GM10266 (cell line): ENCODE data around the gene MEGF6.

ENCODE experiments used
- DNase-seq: peaks from one replicate; pipeline ENCODE4 v3.0.0; 2012; ENCODE audit errors: extremely low spot score
- TF ChIP-seq, protein P1 (sequence below): IDR thresholded peaks from 2 replicates; pipeline ENCODE4 v1.5.1; 2012; ENCODE audit warnings: mild to moderate bottlenecking, low read depth; ENCODE audit not compliant: control insufficient read depth, insufficient read depth; ENCODE audit errors: missing control alignments

The MEGF6 gene

DNA sequence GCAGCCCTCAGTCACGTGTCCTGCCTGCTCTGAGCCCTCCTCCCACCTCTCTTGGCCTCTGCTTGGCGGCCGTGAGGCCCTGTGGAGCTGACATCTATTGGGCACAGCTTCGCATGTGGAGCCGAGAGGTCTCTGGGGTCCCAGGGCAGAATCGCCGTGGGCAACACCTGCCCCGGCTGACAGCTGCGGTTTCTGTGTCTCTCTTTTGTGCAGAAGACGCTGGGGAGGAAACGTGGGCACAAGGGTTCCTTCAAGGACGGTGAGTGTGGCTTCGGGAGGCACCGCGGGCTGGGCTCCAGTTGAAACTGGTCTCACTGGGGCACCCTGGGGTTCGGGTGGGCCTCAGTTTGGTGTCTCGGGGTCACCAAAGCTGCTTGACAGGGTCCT lies 145.4 kb downstream of the MEGF6 start:
- TF ChIP-seq, protein P1, sequence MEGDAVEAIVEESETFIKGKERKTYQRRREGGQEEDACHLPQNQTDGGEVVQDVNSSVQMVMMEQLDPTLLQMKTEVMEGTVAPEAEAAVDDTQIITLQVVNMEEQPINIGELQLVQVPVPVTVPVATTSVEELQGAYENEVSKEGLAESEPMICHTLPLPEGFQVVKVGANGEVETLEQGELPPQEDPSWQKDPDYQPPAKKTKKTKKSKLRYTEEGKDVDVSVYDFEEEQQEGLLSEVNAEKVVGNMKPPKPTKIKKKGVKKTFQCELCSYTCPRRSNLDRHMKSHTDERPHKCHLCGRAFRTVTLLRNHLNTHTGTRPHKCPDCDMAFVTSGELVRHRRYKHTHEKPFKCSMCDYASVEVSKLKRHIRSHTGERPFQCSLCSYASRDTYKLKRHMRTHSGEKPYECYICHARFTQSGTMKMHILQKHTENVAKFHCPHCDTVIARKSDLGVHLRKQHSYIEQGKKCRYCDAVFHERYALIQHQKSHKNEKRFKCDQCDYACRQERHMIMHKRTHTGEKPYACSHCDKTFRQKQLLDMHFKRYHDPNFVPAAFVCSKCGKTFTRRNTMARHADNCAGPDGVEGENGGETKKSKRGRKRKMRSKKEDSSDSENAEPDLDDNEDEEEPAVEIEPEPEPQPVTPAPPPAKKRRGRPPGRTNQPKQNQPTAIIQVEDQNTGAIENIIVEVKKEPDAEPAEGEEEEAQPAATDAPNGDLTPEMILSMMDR = no peak
- DNase-seq = no peak

DNA sequence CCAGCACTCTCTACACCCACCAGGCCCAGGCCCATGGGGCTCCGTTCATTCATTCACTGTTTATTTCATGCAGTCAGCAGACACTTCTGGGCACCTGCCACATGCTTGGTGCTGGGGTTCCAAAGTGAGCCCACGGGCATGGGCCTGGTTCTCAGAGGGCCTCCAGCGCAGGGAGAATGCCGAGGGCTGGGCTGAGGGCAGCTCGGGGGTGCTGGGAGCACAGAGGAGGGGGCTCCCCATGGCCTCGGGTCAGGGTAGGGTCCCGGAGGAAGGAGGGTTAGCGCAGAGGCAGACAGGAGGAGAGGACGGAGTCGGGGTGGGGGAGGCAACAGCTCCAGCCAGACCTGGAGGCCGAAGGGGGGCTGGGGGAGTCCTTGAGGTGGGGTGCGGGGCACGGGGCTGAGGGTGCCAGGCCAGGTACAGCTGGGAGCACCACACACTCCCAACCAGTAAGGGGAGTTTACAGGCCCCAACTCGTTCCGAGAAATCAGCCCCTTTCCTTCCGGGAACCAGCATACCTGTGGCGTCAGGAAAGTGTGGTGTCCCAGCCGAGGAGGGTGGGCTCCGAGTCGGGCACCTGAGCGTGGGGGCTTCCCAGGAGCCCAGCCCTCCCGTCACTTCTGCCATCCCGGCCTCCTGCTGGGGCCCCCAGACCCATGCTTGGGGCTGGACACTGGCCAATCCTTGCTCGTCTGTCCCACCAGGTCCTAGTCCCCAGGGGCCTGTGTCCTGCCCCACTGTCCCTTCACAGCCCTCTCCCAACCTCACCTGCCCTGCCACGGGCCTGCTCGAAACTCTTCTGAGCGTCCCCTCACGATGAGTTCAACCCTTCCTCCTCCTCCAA lies 146.0 kb downstream of the MEGF6 start:
- TF ChIP-seq, protein P1 = no peak
- no peak for DNase-seq

GRCh38 chr1:3464649-3465025 lies 146.7 kb downstream of the MEGF6 start:
- TF ChIP-seq, protein P1 = no peak
- no peak for DNase-seq

- DNase-seq = no peak
- TF ChIP-seq, protein P1 = no peak
Observed at GRCh38 chr1:3463891-3464648, 147.2 kb downstream of the MEGF6 start.

DNA sequence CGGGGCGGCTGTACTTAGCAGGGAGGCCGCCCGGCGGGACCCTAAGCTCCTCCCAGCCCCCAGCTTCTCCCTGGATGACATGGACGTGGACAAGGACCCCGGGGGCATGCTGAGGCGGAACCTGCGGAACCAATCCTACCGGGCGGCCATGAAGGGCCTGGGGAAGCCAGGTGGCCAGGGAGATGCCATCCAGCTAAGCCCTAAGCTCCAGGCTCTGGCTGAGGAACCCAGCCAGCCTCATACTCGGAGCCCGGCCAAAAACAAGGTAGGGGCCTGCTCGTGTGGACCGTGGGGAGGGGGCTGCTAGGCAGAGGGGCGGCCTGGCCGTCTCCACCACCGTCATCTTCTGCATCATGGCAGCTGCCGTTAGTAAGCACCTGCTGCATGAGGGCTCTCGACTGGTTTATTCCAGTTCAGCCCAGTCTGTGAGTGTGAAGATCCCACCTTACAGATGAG lies 147.9 kb downstream of the MEGF6 start:
- DNase-seq = no peak
- TF ChIP-seq, protein P1 = no peak

- no peak for DNase-seq
- TF ChIP-seq, protein P1 = no peak
Observed at GRCh38 chr1:3463013-3463385, 148.3 kb downstream of the MEGF6 start.
